ENCODE data around the gene LRRC4C. TPM values are rescaled to one million over a fixed set of nuclear protein-coding genes. Genes with fewer than 3 reads are reported as not detected.

The LRRC4C gene
- total and polyA plus RNA-seq, 4 experiments from 2014 or later = not detected

- no peaks in the 10 kb centered on the region for H3K27me3 Mint-ChIP-seq
- no peaks in the 10 kb centered on the region for H3K4me1 Mint-ChIP-seq
- POLR2A ChIA-PET (ENCODE audit: partially characterized antibody) = no interaction called here
Measured at GRCh38 chr11:40444151-40444550, 1015.3 kb downstream of the LRRC4C start.

GRCh38 chr11:40435344-40435743 lies 1024.1 kb downstream of the LRRC4C start:
- H3K4me1 Mint-ChIP-seq = no peaks in the 10 kb centered on the region
- Histone ChIP-seq H3K27me3 (ENCODE audit: insufficient read depth, low read length) (no peaks in the 10 kb centered on the region), H3K4me1 (ENCODE audit: insufficient read depth, low read length) (no peaks in the 10 kb centered on the region), H3K36me3 (ENCODE audit: insufficient read depth, low read length) (no peaks in the 10 kb centered on the region), H3K27ac (ENCODE audit: low read depth, low read length) (no peak overlapping the region), H3K9me3 (ENCODE audit: control insufficient read depth in 1 of 2, low read length in 2 of 2) (no peaks in the 10 kb centered on the region), H3K4me3 (ENCODE audit: low read length in 2 of 2) (no peak overlapping the region)
- ChIA-PET POLR2A (ENCODE audit: partially characterized antibody) (no interaction called here), CTCF (ENCODE audit: partially characterized antibody) (no interaction called here)
- H3K9me3 Mint-ChIP-seq = peaks cover 0 to 35% (median 21%) of the 10 kb centered on the region in 8 donors
- H3K27me3 Mint-ChIP-seq = no peaks in the 10 kb centered on the region
- no peak overlapping the region for H3K4me3 Mint-ChIP-seq
- no peaks in the 10 kb centered on the region for H3K36me3 Mint-ChIP-seq
- intact Hi-C loops (cut with micrococcal nuclease) = no loop called here
- no peak for DNase-seq
- H3K27ac Mint-ChIP-seq = no peak overlapping the region

More at GRCh38 chr11:40444151-40444550, 1015.3 kb downstream of the LRRC4C start:
- H3K9me3 Mint-ChIP-seq = peaks cover 0 to 56% (median 37%) of the 10 kb centered on the region in 8 donors
- H3K36me3 Mint-ChIP-seq = peaks cover 0 to 2% of the 10 kb centered on the region in 2 donors
- Histone ChIP-seq H3K36me3 (ENCODE audit: insufficient read depth, low read length) (no peaks in the 10 kb centered on the region), H3K9me3 (ENCODE audit: control insufficient read depth in 1 of 2, low read length in 2 of 2) (peaks cover 0 to 6% of the 10 kb centered on the region in 2 donors), H3K4me1 (ENCODE audit: insufficient read depth, low read length) (no peaks in the 10 kb centered on the region), H3K27me3 (ENCODE audit: insufficient read depth, low read length) (no peaks in the 10 kb centered on the region), H3K27ac (ENCODE audit: low read depth, low read length) (no peak overlapping the region), H3K4me3 (ENCODE audit: low read length in 2 of 2) (no peak overlapping the region)
- no peak for DNase-seq
- H3K27ac Mint-ChIP-seq = no peak overlapping the region
- CTCF ChIA-PET (ENCODE audit: partially characterized antibody) = no interaction called here
- intact Hi-C loops (cut with micrococcal nuclease) = no loop called here
- no peak overlapping the region for H3K4me3 Mint-ChIP-seq

- Mint-ChIP-seq H3K27ac (no peak overlapping the region), H3K9me3 (peaks cover 0 to 33% (median 22%) of the 10 kb centered on the region in 8 donors), H3K36me3 (no peaks in the 10 kb centered on the region), H3K27me3 (no peaks in the 10 kb centered on the region), H3K4me1 (no peaks in the 10 kb centered on the region), H3K4me3 (no peak overlapping the region)
- POLR2A ChIA-PET (ENCODE audit: partially characterized antibody) = no interaction called here
- Histone ChIP-seq H3K27ac (ENCODE audit: low read depth, low read length) (no peak overlapping the region), H3K27me3 (ENCODE audit: insufficient read depth, low read length) (no peaks in the 10 kb centered on the region), H3K9me3 (ENCODE audit: control insufficient read depth in 1 of 2, low read length in 2 of 2) (no peaks in the 10 kb centered on the region), H3K36me3 (ENCODE audit: insufficient read depth, low read length) (no peaks in the 10 kb centered on the region), H3K4me3 (ENCODE audit: low read length in 2 of 2) (no peak overlapping the region), H3K4me1 (ENCODE audit: insufficient read depth, low read length) (no peaks in the 10 kb centered on the region)
- intact Hi-C loops (cut with micrococcal nuclease) = no loop called here
- no peak for DNase-seq
- CTCF ChIA-PET (ENCODE audit: partially characterized antibody) = no interaction called here
Measured at GRCh38 chr11:40434926-40435325, 1024.5 kb downstream of the LRRC4C start.

- intact Hi-C loops (cut with micrococcal nuclease) = no loop called here
- Mint-ChIP-seq H3K4me1 (no peaks in the 10 kb centered on the region), H3K9me3 (peaks cover 0 to 30% (median 17%) of the 10 kb centered on the region in 8 donors), H3K4me3 (no peak overlapping the region), H3K27me3 (no peaks in the 10 kb centered on the region), H3K36me3 (no peaks in the 10 kb centered on the region), H3K27ac (no peak overlapping the region)
- POLR2A ChIA-PET (ENCODE audit: partially characterized antibody) = no interaction called here
- no peaks in the 10 kb centered on the region for H3K4me1 ChIP-seq (ENCODE audit: insufficient read depth, low read length)
- CTCF ChIA-PET (ENCODE audit: partially characterized antibody) = no interaction called here
- no peaks in the 10 kb centered on the region for H3K9me3 ChIP-seq (ENCODE audit: control insufficient read depth in 1 of 2, low read length in 2 of 2)
- no peak for DNase-seq
- no peak overlapping the region for H3K27ac ChIP-seq (ENCODE audit: low read depth, low read length)
- H3K36me3 ChIP-seq (ENCODE audit: insufficient read depth, low read length) = no peaks in the 10 kb centered on the region
- H3K4me3 ChIP-seq (ENCODE audit: low read length in 2 of 2) = no peak overlapping the region
- no peaks in the 10 kb centered on the region for H3K27me3 ChIP-seq (ENCODE audit: insufficient read depth, low read length)
Measured at GRCh38 chr11:40432358-40432757, 1027.1 kb downstream of the LRRC4C start.

- DNase-seq = no peak
- no peak overlapping the region for H3K27ac ChIP-seq (ENCODE audit: low read depth, low read length)
- CTCF ChIA-PET (ENCODE audit: partially characterized antibody) = interaction anchor here (1.0 kb wide), 1 partner anchor 16 kb away, joined by 3 read pairs; no protein-coding TSS in a partner anchor
- H3K27me3 ChIP-seq (ENCODE audit: insufficient read depth, low read length) = no peaks in the 10 kb centered on the region
- H3K4me3 ChIP-seq (ENCODE audit: low read length in 2 of 2) = no peak overlapping the region
- no peaks in the 10 kb centered on the region for H3K4me1 Mint-ChIP-seq
- intact Hi-C loops (cut with micrococcal nuclease) = no loop called here
- POLR2A ChIA-PET (ENCODE audit: partially characterized antibody) = no interaction called here
- H3K27ac Mint-ChIP-seq = no peak overlapping the region
- peaks cover 0 to 30% (median 15%) of the 10 kb centered on the region in 8 donors for H3K9me3 Mint-ChIP-seq
- H3K4me1 ChIP-seq (ENCODE audit: insufficient read depth, low read length) = no peaks in the 10 kb centered on the region
- no peaks in the 10 kb centered on the region for H3K36me3 ChIP-seq (ENCODE audit: insufficient read depth, low read length)
- no peak overlapping the region for H3K4me3 Mint-ChIP-seq
- no peaks in the 10 kb centered on the region for H3K36me3 Mint-ChIP-seq
- no peaks in the 10 kb centered on the region for H3K27me3 Mint-ChIP-seq
- peaks cover 0 to 7% of the 10 kb centered on the region in 2 donors for H3K9me3 ChIP-seq (ENCODE audit: control insufficient read depth in 1 of 2, low read length in 2 of 2)
Measured at GRCh38 chr11:40425168-40425567, 1034.3 kb downstream of the LRRC4C start.

- Mint-ChIP-seq H3K27ac (no peak overlapping the region), H3K27me3 (no peaks in the 10 kb centered on the region), H3K36me3 (no peaks in the 10 kb centered on the region), H3K4me3 (no peak overlapping the region), H3K4me1 (no peaks in the 10 kb centered on the region), H3K9me3 (peaks cover 3 to 27% (median 15%) of the 10 kb centered on the region in 8 donors)
- no peak for DNase-seq
- Histone ChIP-seq H3K27ac (ENCODE audit: low read depth, low read length) (no peak overlapping the region), H3K4me3 (ENCODE audit: low read length in 2 of 2) (no peak overlapping the region), H3K9me3 (ENCODE audit: control insufficient read depth in 1 of 2, low read length in 2 of 2) (peaks cover 0 to 7% of the 10 kb centered on the region in 2 donors), H3K4me1 (ENCODE audit: insufficient read depth, low read length) (no peaks in the 10 kb centered on the region), H3K36me3 (ENCODE audit: insufficient read depth, low read length) (no peaks in the 10 kb centered on the region), H3K27me3 (ENCODE audit: insufficient read depth, low read length) (no peaks in the 10 kb centered on the region)
- CTCF ChIA-PET (ENCODE audit: partially characterized antibody) = no interaction called here
- intact Hi-C loops (cut with micrococcal nuclease) = no loop called here
- POLR2A ChIA-PET (ENCODE audit: partially characterized antibody) = no interaction called here
Measured at GRCh38 chr11:40421208-40421981, 1038.1 kb downstream of the LRRC4C start.

GRCh38 chr11:40417627-40418026 lies 1041.8 kb downstream of the LRRC4C start:
- H3K27me3 Mint-ChIP-seq = no peaks in the 10 kb centered on the region
- Histone ChIP-seq H3K36me3 (ENCODE audit: insufficient read depth, low read length) (no peaks in the 10 kb centered on the region), H3K9me3 (ENCODE audit: control insufficient read depth in 1 of 2, low read length in 2 of 2) (peaks cover 0 to 7% of the 10 kb centered on the region in 2 donors), H3K27ac (ENCODE audit: low read depth, low read length) (no peak overlapping the region), H3K27me3 (ENCODE audit: insufficient read depth, low read length) (no peaks in the 10 kb centered on the region), H3K4me3 (ENCODE audit: low read length in 2 of 2) (no peak overlapping the region), H3K4me1 (ENCODE audit: insufficient read depth, low read length) (no peaks in the 10 kb centered on the region)
- H3K4me3 Mint-ChIP-seq = no peak overlapping the region
- no peaks in the 10 kb centered on the region for H3K36me3 Mint-ChIP-seq
- intact Hi-C loops (cut with micrococcal nuclease) = no loop called here
- H3K4me1 Mint-ChIP-seq = no peaks in the 10 kb centered on the region
- H3K9me3 Mint-ChIP-seq = peaks cover 4 to 23% (median 14%) of the 10 kb centered on the region in 8 donors
- H3K27ac Mint-ChIP-seq = no peak overlapping the region
- POLR2A ChIA-PET (ENCODE audit: partially characterized antibody) = no interaction called here
- CTCF ChIA-PET (ENCODE audit: partially characterized antibody) = no interaction called here
- DNase-seq = no peak
